DOHH2 (cell line): Measurements from ENCODE around the gene KCTD21.

Experiments
- EZH2phosphoT487 ChIP-seq: fragments of 200-600 bp; sonication (generic); IDR thresholded peaks from 2 replicates; pipeline ENCODE4 v1.6.1; 2017; ENCODE audit warnings: borderline replicate concordance, mild to moderate bottlenecking, antibody characterized with exemption, low read length, moderate library complexity, mixed read lengths
- TF ChIP-seq, protein P1 (sequence below): fragments of 200-600 bp; sonication (generic); IDR thresholded peaks from one replicate; pipeline ENCODE4 v1.5.1; 2014; ENCODE audit warnings: antibody characterized with exemption, mild to moderate bottlenecking, low read depth, low read length; ENCODE audit not compliant: poor library complexity, severe bottlenecking

- TF ChIP-seq, protein P1, sequence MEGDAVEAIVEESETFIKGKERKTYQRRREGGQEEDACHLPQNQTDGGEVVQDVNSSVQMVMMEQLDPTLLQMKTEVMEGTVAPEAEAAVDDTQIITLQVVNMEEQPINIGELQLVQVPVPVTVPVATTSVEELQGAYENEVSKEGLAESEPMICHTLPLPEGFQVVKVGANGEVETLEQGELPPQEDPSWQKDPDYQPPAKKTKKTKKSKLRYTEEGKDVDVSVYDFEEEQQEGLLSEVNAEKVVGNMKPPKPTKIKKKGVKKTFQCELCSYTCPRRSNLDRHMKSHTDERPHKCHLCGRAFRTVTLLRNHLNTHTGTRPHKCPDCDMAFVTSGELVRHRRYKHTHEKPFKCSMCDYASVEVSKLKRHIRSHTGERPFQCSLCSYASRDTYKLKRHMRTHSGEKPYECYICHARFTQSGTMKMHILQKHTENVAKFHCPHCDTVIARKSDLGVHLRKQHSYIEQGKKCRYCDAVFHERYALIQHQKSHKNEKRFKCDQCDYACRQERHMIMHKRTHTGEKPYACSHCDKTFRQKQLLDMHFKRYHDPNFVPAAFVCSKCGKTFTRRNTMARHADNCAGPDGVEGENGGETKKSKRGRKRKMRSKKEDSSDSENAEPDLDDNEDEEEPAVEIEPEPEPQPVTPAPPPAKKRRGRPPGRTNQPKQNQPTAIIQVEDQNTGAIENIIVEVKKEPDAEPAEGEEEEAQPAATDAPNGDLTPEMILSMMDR, result no peak
- no peak for TF ChIP-seq EZH2phosphoT487
Observed at GRCh38 chr11:78161346-78161745, 27.1 kb downstream of the KCTD21 start.
